Ovary (tissue), 9 donors: ENCODE results near the gene JPT1. TPM values are rescaled to one million over a fixed set of nuclear protein-coding genes. Genes with fewer than 3 reads are reported as not detected.

Source experiments
- DNase-seq, 5 donors: peaks; one replicate each; pipeline ENCODE4 v3.0.0-alpha.2; 2019 to 2020
- H3K27ac ChIP-seq, 2 donors: fragments of 200-600 bp; one replicate each; pipeline versions ENCODE4 v1.5.1 to v1.8.0; 2019 to 2022
- H3K27me3 ChIP-seq: fragments of 200-600 bp; one replicate; pipeline ENCODE4 v1.8.0; 2022
- H3K36me3 ChIP-seq: fragments of 200-600 bp; sonication (generic); one replicate; pipeline ENCODE4 v1.5.1; 2019
- H3K4me1 ChIP-seq: one replicate; pipeline ENCODE4 v1.8.1; 2013; ENCODE audit warnings: mild to moderate bottlenecking, moderate library complexity; ENCODE audit not compliant: insufficient read depth
- H3K4me3 ChIP-seq: fragments of 200-600 bp; sonication (generic); one replicate; pipeline ENCODE4 v1.5.1; 2017
- H3K9me3 ChIP-seq, 2 donors: fragments of 200-600 bp in 1 of 2; sonication (generic) in 1 of 2; one replicate each; pipeline versions ENCODE4 v1.5.1 to v1.8.1; 2013 to 2019; ENCODE audit warnings: mild to moderate bottlenecking in 1 of 2, moderate library complexity in 1 of 2
- EP300 ChIP-seq: sonication (generic); formaldehyde crosslinking; IDR thresholded peaks from one replicate; pipeline ENCODE4 v1.6.1; 2017; ENCODE audit warnings: antibody characterized with exemption
- POLR2A ChIP-seq: fragments of 450-650 bp; IDR thresholded peaks from one replicate; pipeline ENCODE4 v1.6.1; 2017; ENCODE audit warnings: antibody characterized with exemption, mild to moderate bottlenecking, moderate library complexity
- WGBS, 3 donors: extraction: QIAGEN DNeasy Blood & Tissue Kit in 1 of 3; methylation state at CpG; one replicate each; pipeline versions ENCODE4 v1.1.5 to v1.1.7; 2013 to 2017; 5-methylcytosine and 5-hydroxymethylcytosine counted together
- intact Hi-C, 4 donors: fragments of 100-400 bp; cut with DNase I; formaldehyde crosslinking; loops; one replicate each; pipeline versions ENCODE4 v1.11.0 to v1.15.1; 2022 to 2023
- polyA plus RNA-seq, 2 donors: library from polyadenylated mRNA; stranded (reverse); fragments of 200-250 nt in 1 of 2; fragments of 350-450 nt in 1 of 2; fragmentation: Illumina TruSeq in 1 of 2; extraction: RNeasy Lipid Tissue Mini Kit (QIAGEN cat#74804) in 1 of 2; gene quantifications; one replicate each; pipeline ENCODE4 v1.2.3, GENCODE V29; 2013 to 2014
- total RNA-seq, 7 donors: library from RNA; depleted of rRNA in 2 of 7; stranded (reverse); fragments of >200 nt in 2 of 7; fragmentation: NEBNext Ultra II Directional in 3 of 7; extraction: Animal tissue kit (Norgen Biotek cat#: 25700) in 3 of 7; gene quantifications; one replicate each; pipeline versions ENCODE4 v1.1.0 to v1.2.4, GENCODE V29; 2016 to 2023
- TF ChIP-seq, protein P1 (sequence below), 3 donors: fragments of 450-650 bp in 2 of 3; fragments of 200-600 bp in 1 of 3; IDR thresholded peaks; one replicate each; pipeline versions ENCODE4 v1.5.1 to v1.8.0; 2016 to 2022; ENCODE audit warnings: antibody characterized with exemption in 3 of 3, mild to moderate bottlenecking in 1 of 3
- donor health status: DM: no; HTN: no; CAD: no; lungs with moderate emphysema.
- donor health status: DM: no; HTN: no; CAD: no.
- donor health status: Bipolar disorder and iron deficiency.
- donor health status: DM: yes; HTN: yes; CAD: no.
- donor health status: DM: no; HTN: no; CAD: no.
- donor health status: DM: yes; HTN: yes; CAD: no.

JPT1 gene
- total and polyA plus RNA-seq, 9 donors, result 12.9 to 54.5 (median 20.2) TPM

DNA sequence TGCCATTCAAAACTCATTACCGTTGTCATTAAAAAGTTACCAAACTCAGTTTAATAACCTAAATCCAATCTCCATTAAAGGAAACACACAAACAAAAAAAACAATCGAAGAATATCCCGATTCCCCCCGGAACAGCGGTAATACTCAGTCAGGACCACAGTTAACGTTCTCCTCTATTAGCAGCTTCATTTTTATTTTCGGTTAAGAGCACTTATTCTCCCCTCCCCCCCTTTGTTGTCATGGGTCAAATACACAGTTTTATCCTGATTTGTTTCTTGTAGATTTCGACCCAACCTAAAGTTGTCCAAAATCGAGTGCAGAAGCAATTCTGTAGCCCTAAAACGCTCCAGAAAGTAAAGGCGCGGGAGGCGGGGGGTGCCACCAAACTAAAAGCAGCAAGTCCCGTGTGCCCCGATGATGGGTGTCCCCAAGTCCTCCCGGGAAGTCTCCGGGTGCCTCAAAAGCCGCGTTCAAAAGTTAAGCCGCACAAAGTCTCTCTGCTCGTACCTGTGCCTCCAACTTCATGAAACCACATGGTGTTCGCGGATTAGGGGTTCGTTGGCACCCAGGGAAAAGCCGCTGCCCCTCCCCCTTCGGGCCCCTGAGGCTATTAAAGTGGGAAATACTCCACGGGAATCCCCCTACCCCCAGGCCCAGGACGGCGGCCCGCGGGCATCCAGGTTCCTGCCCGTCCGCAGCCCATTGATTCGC is 27.5 kb upstream of the JPT1 start:
- Histone ChIP-seq H3K9me3 (no peaks in the 10 kb centered on the region), H3K4me3 (peak overlapping the region; percentile 89), H3K36me3 (no peaks in the 10 kb centered on the region), H3K27ac (peak overlapping the region; percentile 98 to 100), H3K4me1 (peaks cover 4% of the 10 kb centered on the region), H3K27me3 (no peaks in the 10 kb centered on the region)
- TF ChIP-seq POLR2A (no peak), EP300 (no peak)
- TF ChIP-seq, protein P1, sequence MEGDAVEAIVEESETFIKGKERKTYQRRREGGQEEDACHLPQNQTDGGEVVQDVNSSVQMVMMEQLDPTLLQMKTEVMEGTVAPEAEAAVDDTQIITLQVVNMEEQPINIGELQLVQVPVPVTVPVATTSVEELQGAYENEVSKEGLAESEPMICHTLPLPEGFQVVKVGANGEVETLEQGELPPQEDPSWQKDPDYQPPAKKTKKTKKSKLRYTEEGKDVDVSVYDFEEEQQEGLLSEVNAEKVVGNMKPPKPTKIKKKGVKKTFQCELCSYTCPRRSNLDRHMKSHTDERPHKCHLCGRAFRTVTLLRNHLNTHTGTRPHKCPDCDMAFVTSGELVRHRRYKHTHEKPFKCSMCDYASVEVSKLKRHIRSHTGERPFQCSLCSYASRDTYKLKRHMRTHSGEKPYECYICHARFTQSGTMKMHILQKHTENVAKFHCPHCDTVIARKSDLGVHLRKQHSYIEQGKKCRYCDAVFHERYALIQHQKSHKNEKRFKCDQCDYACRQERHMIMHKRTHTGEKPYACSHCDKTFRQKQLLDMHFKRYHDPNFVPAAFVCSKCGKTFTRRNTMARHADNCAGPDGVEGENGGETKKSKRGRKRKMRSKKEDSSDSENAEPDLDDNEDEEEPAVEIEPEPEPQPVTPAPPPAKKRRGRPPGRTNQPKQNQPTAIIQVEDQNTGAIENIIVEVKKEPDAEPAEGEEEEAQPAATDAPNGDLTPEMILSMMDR (IDR thresholded peaks at IDR 0.05), result no peak
- peak in 3 of 5 donors; percentile 26 to 53 (median 34) for DNase-seq
- 0% methylated on average over 28 to 34 of the region's 34 CpGs for WGBS, 3 donors
- intact Hi-C loops, result no loop called here

DNA sequence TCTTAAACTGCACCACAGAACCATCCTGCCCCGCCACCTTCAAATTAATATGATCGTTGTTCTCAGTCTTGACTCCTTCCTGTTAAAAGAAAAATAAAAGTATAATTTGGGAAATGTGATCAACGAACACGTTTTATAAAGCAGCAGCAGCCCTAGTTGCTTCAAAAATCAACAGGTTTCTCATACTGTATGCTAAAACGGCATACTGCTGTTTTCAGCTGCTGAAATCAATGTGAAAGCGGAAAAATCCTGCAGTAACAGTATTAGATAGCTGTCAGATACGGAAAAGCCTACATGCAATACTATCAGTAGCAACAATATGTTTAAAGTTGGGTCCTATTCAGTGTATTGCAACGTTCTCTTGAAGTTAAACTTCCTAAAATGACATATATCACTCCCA is 26.8 kb upstream of the JPT1 start:
- intact Hi-C loops, result no loop called here
- Histone ChIP-seq H3K4me1 (peaks cover 4% of the 10 kb centered on the region), H3K9me3 (no peaks in the 10 kb centered on the region), H3K27ac (no peak overlapping the region), H3K4me3 (peak overlapping the region; percentile 89), H3K27me3 (no peaks in the 10 kb centered on the region), H3K36me3 (no peaks in the 10 kb centered on the region)
- TF ChIP-seq EP300, result no peak
- TF ChIP-seq POLR2A, result no peak
- TF ChIP-seq, protein P1 (IDR thresholded peaks at IDR 0.05), result no peak
- DNase-seq, result no peak
- whole genome bisulfite sequencing, 3 donors, result 8 to 10% (median 8%) methylated on average over 8 of the region's 8 CpGs

DNA sequence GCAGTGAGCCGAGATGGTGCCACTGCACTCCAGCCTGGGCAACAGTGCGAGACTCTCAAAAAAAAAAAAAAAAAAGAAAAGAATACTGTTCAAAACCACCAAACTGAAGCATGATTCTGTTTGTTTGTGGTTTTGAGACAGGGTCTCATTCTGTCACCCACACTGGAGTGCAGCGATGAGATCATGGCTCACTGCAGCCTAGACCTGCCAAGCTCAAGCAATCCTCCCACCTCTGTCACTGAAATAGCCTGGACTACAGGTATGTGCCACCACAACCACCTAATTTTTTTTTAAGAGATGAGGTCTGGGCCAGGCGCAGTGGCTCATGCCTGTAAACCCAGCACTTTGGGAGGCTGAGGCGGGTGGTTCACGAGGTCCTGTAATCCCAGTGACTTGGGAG is 24.1 kb upstream of the JPT1 start:
- H3K4me1 ChIP-seq, result peaks cover 4% of the 10 kb centered on the region
- H3K36me3 ChIP-seq, result no peaks in the 10 kb centered on the region
- no peaks in the 10 kb centered on the region for H3K9me3 ChIP-seq
- no peak for DNase-seq
- no peak overlapping the region for H3K27ac ChIP-seq
- no peaks in the 10 kb centered on the region for H3K27me3 ChIP-seq
- WGBS, 3 donors, result 92 to 95% (median 95%) methylated on average over 6 of the region's 6 CpGs
- TF ChIP-seq POLR2A (no peak), EP300 (no peak)
- TF ChIP-seq, protein P1 (IDR thresholded peaks at IDR 0.05), result no peak
- intact Hi-C loops, result loop anchor here in 1 of 4 donors (10.0 kb wide), 1 partner anchor 64 kb away; no protein-coding TSS in a partner anchor
- no peak overlapping the region for H3K4me3 ChIP-seq

DNA sequence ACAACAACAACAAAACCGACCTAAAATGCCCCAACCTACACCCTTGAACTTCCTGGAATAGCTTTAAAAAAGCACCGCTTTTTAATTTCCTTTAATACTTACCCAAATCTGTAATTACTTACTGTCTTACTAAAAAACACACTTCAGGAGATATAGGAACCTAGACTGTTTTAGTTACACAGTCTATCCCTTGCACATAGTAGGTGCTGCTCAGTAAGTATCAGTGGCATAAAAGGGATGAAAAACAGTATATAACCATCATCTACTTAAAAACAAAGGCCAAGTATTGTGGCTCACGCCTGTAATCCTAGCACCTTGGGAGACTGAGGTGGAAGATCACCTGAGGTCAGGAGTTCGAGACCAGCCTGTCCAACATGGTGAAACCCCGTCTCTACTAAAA is 22.3 kb upstream of the JPT1 start:
- H3K4me1 ChIP-seq, result peaks cover 4% of the 10 kb centered on the region
- intact Hi-C loops, result loop anchor here in 1 of 4 donors (10.0 kb wide), 1 partner anchor 62 kb away; no protein-coding TSS in a partner anchor
- DNase-seq, result no peak
- H3K9me3 ChIP-seq, result no peaks in the 10 kb centered on the region
- no peaks in the 10 kb centered on the region for H3K27me3 ChIP-seq
- no peak overlapping the region for H3K4me3 ChIP-seq
- H3K36me3 ChIP-seq, result no peaks in the 10 kb centered on the region
- WGBS, 3 donors, result 77 to 89% (median 82%) methylated on average over 5 of the region's 5 CpGs
- H3K27ac ChIP-seq, result no peak overlapping the region
- TF ChIP-seq EP300, result no peak

DNA sequence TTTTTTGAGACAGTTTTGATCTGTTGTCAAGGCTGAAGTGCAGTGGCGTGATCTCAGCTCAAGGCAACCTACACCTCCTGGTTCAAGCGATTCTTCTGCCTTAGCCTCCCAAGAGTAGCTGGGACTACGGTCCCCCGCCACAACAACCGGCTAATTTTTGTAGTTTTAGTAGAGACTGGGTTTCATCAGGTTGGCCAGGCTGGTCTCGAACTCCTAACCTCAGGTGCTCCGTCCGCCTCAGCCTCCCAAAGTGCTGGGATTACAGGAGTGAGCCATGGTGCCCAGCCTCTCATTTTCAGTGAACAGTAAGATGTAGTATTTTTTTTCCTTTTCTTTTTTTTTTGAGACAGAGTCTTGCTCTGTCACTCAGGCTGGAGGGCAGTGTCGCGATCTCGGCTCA is 20.7 kb upstream of the JPT1 start:
- Histone ChIP-seq H3K27ac (no peak overlapping the region), H3K4me1 (peaks cover 4% of the 10 kb centered on the region), H3K9me3 (no peaks in the 10 kb centered on the region), H3K27me3 (no peaks in the 10 kb centered on the region), H3K36me3 (no peaks in the 10 kb centered on the region), H3K4me3 (no peak overlapping the region)
- WGBS, 3 donors, result 91 to 97% (median 94%) methylated on average over 11 of the region's 11 CpGs
- intact Hi-C loops, result loop anchor here in 1 of 4 donors (10.0 kb wide), 1 partner anchor 60 kb away; no protein-coding TSS in a partner anchor
- TF ChIP-seq POLR2A, result no peak
- TF ChIP-seq, protein P1 (IDR thresholded peaks at IDR 0.05), result no peak
- no peak for TF ChIP-seq EP300
- peak in 1 of 5 donors; percentile 7 for DNase-seq
